ENCODE results near the gene IGSF3.

Gene IGSF3

GRCh38 chr1:116667575-116668105, at the start of gene IGSF3:
IGSF3 (minus strand) TSS chr1:116667733; CDS start chr1:116666326, 1,407 bp downstream.
- peak; percentile 81 for DNase-seq (ENCODE audit: low spot score)

DNA sequence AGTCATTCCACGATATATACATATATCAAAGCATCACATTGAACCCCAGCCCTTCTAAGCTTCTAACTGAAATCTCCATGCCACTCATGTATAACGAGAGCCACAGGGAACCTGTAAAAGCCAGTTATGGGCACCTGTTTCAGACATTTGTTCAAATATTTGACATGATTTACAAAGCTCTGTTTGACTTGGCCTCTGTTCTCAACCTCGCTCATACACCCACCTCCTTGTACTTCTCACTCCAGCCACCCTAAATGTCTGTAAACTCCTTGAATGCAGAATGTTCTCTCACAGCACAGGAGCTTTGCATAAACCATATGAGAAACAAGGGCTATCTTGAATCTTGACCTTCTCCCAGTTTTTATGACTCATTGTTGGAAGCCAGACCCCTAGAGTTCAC, 49.8 kb upstream of the IGSF3 start:
- DNase-seq (ENCODE audit: low spot score): no peak

- DNase-seq (ENCODE audit: low spot score): no peak
Observed at GRCh38 chr1:116716391-116716790, 48.9 kb upstream of the IGSF3 start.

DNA sequence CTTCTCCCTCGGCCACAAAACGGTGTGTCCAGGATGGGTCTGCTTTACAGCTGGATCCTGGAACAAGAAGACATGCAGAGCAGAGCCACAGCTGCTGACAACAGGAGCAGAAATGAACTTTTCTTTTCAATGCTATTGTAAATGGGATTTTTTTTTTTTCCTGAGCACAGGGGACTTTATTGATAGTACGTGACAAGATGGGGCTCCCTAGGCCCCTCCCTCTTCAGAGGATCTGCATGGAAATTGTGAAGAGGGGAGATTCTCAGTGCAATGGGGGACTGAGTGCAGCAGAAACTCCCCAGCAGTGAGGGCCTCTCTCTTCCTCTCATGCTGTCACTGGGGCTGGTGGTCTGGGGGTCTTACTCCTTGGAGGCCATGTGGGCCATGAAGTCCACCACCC, 45.9 kb upstream of the IGSF3 start:
- DNase-seq (ENCODE audit: low spot score): no peak

DNA sequence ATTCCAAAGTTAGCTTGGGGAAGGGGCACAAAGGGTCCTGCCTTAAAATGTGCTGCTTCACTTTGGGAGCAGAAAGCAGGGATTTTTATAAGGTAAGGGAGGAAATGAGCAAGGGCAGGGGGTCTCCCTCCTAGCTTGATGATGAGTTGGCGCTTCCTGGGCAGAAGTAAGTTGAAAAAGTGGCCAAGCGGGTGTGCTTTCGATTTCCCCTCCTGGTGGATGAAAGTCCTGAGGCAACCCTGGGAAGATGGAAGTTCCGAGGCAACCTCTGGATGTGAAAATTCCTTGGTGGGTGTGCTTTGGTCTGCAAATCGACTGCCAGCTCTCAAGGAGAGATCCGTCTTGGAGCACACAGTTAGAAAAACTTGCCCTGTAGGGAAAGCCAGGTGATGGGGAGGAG, 45.0 kb upstream of the IGSF3 start:
- no peak for DNase-seq (ENCODE audit: low spot score)

DNA sequence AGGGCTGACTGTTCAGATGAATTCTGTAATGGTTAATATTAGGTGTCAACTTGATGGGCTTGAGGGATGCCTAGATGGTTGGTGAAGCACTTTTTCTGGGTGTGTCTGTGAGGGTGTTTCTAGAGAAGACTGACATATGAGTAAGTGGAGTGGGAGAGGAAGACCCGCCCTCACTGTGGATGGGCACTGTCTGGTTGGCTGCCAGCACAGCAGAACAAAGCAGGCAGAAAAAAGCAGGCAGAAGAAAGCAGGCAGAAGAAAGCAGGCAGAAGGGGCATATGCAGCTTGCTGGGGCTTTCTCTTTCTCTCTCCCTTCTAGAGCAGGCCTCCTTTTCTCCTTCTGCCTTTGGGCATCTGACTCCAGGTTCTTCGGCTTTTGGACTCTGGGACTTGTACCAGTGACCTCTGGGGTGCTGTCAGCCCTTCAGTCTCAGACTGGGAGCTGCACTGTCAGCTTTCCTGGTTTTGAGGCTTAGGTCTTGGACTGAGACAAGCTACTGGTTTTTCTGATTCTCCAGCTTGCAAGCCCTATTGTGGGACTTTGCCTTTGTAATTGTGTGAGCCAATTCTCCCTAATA, 43.8 kb upstream of the IGSF3 start:
- no peak for DNase-seq (ENCODE audit: low spot score)

DNA sequence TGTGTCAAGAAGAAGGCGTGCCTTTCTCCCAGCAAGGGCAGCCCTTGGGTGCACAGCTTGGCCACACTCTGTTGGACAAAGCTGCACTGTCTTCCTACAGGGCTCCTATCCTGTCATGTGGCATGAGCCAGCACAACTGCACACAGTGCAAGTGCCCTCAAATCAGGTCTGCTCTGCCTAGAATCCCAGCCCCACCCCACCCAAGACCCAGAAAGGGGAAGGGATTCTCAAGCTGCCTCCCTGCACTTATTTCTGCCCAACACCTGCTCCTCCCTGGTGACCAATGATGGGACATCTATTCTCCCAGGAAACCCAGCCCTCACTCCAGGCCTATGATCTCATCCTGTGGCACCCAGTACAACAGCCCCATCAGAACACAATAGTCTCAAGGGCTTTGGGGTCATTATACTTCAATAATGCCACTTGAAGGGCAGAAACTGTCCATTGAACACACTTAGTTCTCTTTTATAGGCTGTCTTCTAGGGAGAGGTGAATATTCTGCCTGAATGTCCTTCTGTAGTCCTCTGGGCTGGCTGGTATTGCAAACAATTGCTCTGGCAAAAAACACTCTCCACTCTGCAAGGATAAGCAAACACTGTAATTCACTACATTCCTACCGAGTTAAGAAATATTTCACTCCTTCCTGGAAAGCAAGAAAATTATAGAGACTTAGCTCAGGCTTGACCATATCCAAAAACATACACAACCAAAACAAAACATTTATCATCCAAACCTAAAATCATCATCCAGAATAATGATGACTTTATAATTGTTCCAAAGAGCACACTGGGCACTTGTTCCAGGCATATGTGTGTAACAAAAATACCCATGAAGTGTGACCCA, 43.1 kb upstream of the IGSF3 start:
- no peak for DNase-seq (ENCODE audit: low spot score)

GRCh38 chr1:116709666-116710167, 42.2 kb upstream of the IGSF3 start:
- DNase-seq (ENCODE audit: low spot score): no peak

- DNase-seq (ENCODE audit: low spot score): no peak
Observed at GRCh38 chr1:116708255-116708900, 40.8 kb upstream of the IGSF3 start.

DNA sequence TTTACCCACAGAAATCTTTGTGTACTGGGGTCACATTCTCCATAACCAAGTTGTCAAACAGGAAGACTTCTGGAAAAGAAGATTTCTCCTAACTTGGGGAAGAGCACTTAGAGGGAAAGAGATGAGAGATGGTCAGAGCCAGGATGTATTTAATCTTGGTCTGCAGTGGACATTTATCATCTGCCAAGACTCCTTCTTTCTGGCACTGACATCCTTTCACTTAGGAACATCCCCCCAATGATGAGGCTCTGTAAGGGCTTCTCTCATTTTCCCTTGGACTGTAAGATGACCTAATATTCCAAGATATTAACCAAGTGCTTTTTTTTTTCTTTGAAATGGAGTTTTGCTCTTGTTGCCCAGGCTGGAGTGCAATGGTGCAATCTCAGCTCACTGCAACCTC, 39.3 kb upstream of the IGSF3 start:
- no peak for DNase-seq (ENCODE audit: low spot score)

GRCh38 chr1:116706123-116706522, 38.6 kb upstream of the IGSF3 start:
- DNase-seq (ENCODE audit: low spot score): no peak

DNA sequence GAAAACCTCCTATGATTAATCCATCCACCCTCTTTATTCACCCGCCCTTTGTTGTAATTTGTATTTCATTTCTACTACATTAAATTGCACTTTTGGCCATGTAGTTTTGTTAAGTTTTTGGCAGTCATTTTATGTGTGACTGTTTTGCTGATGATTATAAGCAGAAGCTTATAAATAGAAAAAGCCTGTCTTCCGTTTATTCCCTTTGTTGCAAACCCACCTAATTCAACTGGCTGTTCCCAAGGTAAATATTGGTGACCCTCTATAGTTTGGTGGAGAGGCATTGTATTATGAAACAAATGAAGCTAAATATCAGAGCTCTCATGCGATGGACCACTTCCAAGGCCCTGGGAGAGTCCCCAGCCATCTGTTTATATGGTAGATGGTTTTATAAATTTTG, 36.7 kb upstream of the IGSF3 start:
- no peak for DNase-seq (ENCODE audit: low spot score)

GRCh38 chr1:116699605-116700004, 32.1 kb upstream of the IGSF3 start:
- no peak for DNase-seq (ENCODE audit: low spot score)

GRCh38 chr1:116698244-116698595, 30.7 kb upstream of the IGSF3 start:
- DNase-seq (ENCODE audit: low spot score): no peak

DNA sequence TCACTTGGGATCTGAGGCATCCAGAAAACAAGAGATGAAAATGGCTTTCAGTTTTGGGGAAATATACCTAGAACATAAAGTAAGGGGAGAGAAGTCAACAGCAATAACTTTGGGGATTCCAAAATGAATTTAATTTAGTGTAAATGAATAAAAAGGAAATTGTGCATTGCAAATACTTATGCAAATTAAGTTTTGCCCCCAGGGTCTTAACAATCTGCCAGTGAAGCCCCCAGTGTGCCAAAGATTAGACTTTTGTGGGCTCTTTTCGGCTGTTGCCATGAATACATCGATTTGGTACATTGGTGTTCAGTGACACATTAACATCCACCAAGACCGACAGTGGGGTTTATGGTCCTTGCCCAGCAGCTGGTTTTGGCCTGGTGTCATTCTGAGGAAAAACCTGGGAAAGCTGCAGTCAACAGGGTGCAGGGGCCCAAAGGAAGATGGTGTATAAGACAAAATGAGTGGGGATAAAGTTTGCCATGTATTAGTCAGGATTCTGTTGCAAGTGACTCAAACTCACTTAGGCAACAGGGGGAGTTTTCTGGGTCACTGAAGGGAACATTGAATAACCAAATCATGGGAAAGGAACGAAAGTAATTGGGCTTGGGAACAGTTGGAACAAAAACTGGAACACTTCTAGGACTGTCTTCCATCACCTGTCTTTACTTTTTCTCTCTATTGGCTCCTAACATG, 30.2 kb upstream of the IGSF3 start:
- DNase-seq (ENCODE audit: low spot score): no peak

- DNase-seq (ENCODE audit: low spot score): no peak
Observed at GRCh38 chr1:116694524-116694923, 27.0 kb upstream of the IGSF3 start.

- no peak for DNase-seq (ENCODE audit: low spot score)
Observed at GRCh38 chr1:116693759-116694480, 26.4 kb upstream of the IGSF3 start.

DNA sequence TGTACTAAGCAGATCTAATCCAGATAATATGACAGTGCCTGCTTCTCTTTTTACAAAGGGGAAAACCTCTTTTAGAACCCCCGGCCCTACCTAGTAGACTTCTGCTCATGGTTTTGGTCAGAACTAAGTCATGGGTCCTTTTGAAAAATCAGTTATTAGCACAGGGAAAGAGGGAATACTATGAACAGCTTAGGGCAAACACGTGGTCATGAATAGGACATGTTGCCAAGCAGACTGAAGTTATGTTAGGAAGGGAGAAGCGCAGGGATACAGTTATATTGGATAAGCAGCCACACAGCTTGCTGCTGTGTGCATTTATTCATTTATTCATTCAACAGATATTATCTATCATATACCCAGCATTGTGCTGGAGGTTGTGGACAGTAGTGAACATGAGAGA, 25.3 kb upstream of the IGSF3 start:
- DNase-seq (ENCODE audit: low spot score): no peak

DNA sequence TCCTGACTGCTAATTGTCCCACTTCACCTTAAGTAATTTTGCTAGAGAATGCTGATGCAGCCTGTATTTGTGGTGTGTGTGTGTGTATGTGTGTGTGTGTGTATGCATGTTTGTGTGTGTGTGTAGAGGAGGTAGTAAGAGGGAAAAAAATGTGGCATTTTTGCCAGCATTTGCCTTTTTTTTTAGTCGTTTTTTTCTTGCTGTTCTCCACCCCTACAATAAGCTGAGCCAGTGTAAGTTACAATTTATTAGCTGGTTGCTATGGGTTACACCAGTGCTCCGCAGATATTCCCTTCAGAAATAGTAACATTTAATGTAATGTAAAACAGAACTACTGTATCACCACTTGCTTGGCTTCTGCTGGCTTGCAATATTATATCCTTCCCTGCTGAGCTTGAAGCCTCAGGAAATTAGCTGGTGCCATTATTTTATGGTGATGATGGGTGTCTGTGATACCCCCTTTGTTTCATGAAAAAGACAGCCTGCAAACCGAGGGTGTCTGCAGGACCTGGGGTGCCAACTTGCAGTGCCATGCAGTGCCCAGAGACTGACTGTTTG, 23.4 kb upstream of the IGSF3 start:
- DNase-seq (ENCODE audit: low spot score): no peak

DNA sequence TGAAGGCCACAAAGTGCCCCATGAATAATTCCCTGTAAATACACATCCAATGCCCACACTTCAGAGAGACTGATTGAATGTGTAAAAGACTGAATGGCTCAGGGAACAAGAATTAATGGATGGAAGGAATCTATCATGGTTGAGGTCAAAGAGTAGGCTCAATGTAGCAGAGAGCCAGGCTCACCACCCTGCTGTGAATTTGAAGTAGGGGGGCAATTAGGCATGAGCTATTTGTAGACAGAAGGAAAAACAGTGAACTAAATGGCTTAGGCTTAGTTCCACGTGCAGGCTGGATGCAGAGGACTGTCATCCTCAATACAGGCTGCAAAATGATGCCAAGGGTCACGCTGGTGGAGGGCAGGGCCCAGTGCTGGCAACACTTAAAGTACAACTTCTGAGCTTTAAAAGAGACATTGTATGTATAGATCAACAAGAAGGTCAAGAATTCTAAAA, 22.9 kb upstream of the IGSF3 start:
- no peak for DNase-seq (ENCODE audit: low spot score)

DNA sequence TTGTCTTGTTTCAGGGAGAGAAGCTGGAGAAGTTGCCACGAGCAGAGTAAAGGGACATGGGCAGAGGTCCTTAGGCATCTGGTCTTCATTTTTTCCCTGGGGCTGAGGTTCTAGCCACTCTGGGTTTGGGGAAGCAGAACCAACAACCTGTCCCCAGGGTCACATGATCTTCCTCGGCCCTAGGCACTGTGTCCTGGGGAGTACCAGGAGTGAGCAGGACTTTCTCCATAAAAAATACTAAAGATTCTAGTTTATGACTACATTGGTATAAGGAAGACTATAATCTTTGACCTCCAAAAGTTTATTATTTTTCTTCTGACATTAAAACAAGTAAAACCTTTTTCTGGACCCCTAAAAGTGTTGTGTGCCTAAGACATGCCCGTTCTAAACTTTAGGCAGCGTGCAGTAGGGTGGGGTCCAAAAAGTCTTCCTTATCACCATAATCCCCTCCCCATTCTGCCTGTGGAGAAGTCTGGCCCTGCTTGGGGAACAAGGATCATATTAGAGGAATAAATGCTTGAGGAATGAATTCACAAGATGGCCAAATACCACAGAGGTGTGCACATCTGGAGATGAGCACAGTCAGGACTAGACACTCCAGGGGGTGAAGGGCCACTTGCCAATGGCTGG, 19.3 kb upstream of the IGSF3 start:
- no peak for DNase-seq (ENCODE audit: low spot score)
